ENCODE data around the gene GLE1.

DNA sequence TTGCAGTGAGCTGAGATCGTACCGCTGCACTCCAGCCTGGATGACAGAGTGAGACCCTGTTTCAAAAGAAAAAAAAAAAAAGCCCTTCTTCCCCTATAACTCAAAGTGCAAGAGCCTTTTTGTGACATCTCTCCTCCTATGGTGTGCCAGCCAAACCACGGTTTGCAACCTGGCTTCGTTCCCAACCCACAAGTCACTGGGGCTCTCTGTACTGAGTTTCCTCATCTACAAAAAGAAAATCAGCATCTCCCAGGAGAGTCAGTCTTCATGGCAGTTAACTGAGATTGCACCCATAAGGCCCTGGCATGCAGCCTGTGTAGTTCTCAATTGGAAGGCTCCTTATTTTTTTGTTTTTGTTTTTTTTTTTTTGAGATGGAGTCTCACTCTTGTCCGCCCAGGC is 34.0 kb upstream of the GLE1 start:
- no peak for TF ChIP-seq POLR2A (IDR thresholded peaks at IDR 0.05)
- TF ChIP-seq, protein P1, sequence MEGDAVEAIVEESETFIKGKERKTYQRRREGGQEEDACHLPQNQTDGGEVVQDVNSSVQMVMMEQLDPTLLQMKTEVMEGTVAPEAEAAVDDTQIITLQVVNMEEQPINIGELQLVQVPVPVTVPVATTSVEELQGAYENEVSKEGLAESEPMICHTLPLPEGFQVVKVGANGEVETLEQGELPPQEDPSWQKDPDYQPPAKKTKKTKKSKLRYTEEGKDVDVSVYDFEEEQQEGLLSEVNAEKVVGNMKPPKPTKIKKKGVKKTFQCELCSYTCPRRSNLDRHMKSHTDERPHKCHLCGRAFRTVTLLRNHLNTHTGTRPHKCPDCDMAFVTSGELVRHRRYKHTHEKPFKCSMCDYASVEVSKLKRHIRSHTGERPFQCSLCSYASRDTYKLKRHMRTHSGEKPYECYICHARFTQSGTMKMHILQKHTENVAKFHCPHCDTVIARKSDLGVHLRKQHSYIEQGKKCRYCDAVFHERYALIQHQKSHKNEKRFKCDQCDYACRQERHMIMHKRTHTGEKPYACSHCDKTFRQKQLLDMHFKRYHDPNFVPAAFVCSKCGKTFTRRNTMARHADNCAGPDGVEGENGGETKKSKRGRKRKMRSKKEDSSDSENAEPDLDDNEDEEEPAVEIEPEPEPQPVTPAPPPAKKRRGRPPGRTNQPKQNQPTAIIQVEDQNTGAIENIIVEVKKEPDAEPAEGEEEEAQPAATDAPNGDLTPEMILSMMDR (IDR thresholded peaks at IDR 0.05) = no peak

All from Peyer's patch (tissue), 4 donors.